GM10266 (cell line): Measurements from ENCODE around the gene IRS4.

ENCODE experiments used
- DNase-seq: peaks from one replicate; pipeline ENCODE4 v3.0.0; 2012; ENCODE audit errors: extremely low spot score
- CTCF ChIP-seq: IDR thresholded peaks from 2 replicates; pipeline ENCODE4 v1.5.1; 2012; ENCODE audit warnings: mild to moderate bottlenecking, low read depth; ENCODE audit not compliant: control insufficient read depth, insufficient read depth; ENCODE audit errors: missing control alignments

The IRS4 gene

GRCh38 chrX:108704839-108705238, 31.5 kb downstream of the IRS4 start:
- no peak for DNase-seq
- TF ChIP-seq CTCF = no peak

- TF ChIP-seq CTCF = no peak
- no peak for DNase-seq
These were observed 33.8 kb downstream of the IRS4 start for GRCh38 chrX:108702530-108702929.

GRCh38 chrX:108701633-108702032, 34.7 kb downstream of the IRS4 start:
- DNase-seq = no peak
- no peak for TF ChIP-seq CTCF

- TF ChIP-seq CTCF = peak; percentile 43
- peak; percentile 2 for DNase-seq
These were observed 37.0 kb downstream of the IRS4 start for GRCh38 chrX:108699368-108699767.

DNA sequence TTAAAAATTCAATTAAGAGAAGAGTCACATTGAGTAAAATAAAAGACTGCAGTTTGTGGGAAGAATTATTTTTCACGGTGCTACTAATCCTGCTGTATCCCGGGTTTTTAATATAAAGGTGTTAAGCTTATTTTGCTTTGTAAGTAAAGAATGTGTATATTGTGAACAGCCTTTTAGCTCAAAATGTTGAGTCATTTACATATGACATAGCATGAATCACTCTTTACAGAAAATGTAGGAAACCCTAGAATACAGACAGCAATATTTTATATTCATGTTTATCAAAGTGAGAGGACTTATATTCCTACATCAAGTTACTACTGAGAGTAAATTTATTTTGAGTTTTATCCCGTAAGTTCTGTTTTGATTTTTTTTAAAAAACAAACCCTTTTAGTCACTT, 39.7 kb downstream of the IRS4 start:
- no peak for TF ChIP-seq CTCF
- no peak for DNase-seq
